Lower leg skin (tissue), 3 donors: ENCODE measurements around the gene ERC2.

Experiments used
- POLR2A ChIP-seq, 2 donors: fragments of 450-650 bp; IDR thresholded peaks; one replicate each; pipeline ENCODE4 v1.6.1; 2016 to 2017; ENCODE audit warnings: antibody characterized with exemption in 2 of 2, mild to moderate bottlenecking in 1 of 2, moderate library complexity in 1 of 2
- TF ChIP-seq, protein P1 (sequence below), 3 donors: fragments of 450-650 bp; IDR thresholded peaks; one replicate each; pipeline ENCODE4 v1.5.1; 2016; ENCODE audit warnings: antibody characterized with exemption in 3 of 3, mild to moderate bottlenecking in 3 of 3, moderate library complexity in 2 of 3

DNA sequence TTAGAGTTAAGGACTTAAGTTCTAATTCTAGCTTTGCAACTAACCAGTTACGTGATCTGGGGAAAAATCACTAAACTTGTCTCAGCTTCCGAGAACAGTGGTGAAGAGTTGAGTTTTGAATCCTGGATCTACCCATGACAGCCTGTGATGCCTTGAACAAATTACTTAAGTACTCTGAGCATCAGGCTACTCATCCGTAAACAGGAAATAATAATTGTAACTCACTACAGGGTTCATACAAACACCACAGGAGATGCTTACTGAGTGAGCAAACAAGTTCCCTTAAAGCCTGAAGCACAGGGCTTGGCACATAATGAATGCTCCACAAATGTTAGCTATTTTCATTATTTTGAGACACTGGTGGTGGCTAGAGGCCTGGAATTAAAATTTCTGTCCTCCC is 158.8 kb downstream of the ERC2 start:
- TF ChIP-seq, protein P1, sequence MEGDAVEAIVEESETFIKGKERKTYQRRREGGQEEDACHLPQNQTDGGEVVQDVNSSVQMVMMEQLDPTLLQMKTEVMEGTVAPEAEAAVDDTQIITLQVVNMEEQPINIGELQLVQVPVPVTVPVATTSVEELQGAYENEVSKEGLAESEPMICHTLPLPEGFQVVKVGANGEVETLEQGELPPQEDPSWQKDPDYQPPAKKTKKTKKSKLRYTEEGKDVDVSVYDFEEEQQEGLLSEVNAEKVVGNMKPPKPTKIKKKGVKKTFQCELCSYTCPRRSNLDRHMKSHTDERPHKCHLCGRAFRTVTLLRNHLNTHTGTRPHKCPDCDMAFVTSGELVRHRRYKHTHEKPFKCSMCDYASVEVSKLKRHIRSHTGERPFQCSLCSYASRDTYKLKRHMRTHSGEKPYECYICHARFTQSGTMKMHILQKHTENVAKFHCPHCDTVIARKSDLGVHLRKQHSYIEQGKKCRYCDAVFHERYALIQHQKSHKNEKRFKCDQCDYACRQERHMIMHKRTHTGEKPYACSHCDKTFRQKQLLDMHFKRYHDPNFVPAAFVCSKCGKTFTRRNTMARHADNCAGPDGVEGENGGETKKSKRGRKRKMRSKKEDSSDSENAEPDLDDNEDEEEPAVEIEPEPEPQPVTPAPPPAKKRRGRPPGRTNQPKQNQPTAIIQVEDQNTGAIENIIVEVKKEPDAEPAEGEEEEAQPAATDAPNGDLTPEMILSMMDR (IDR thresholded peaks at IDR 0.05), result no peak
- TF ChIP-seq POLR2A (IDR thresholded peaks at IDR 0.05), result no peak
